ENCODE measurements around the gene SVBP. TPM values are rescaled to one million over a fixed set of nuclear protein-coding genes. Genes with fewer than 3 reads are reported as not detected.

The SVBP gene
- total and polyA plus RNA-seq, 4 donors: 3.4 to 21.8 (median 15.0) TPM

- no peaks in the 10 kb centered on the region for H3K27me3 ChIP-seq (ENCODE audit: control insufficient read depth in 4 of 4, insufficient read depth in 4 of 4, low read length in 3 of 4)
- H3K36me3 ChIP-seq (ENCODE audit: control insufficient read depth in 4 of 4, insufficient read depth in 3 of 4, low read depth in 1 of 4, low read length in 3 of 4): peaks cover 2 to 18% (median 15%) of the 10 kb centered on the region in 4 donors
- TF ChIP-seq EGR1 (IDR thresholded peaks at IDR 0.05; ENCODE audit: low read depth in 2 of 2) (no peak), FOXA2 (IDR thresholded peaks at IDR 0.05) (no peak), RAD21 (IDR thresholded peaks at IDR 0.05) (no peak), HNF4G (IDR thresholded peaks at IDR 0.05) (no peak), TAF1 (conservative IDR thresholded peaks at IDR 0.05) (no peak), RXRA (IDR thresholded peaks at IDR 0.05) (no peak), SP1 (IDR thresholded peaks at IDR 0.05) (no peak), HNF4A (conservative IDR thresholded peaks at IDR 0.05) (no peak), JUND (IDR thresholded peaks at IDR 0.05) (no peak), YY1 (IDR thresholded peaks at IDR 0.05) (no peak), CTCF (IDR thresholded peaks at IDR 0.05; ENCODE audit: low read depth, low read length, missing input control) (no peak), ATF3 (IDR thresholded peaks at IDR 0.05) (no peak)
- TF ChIP-seq, protein P1, sequence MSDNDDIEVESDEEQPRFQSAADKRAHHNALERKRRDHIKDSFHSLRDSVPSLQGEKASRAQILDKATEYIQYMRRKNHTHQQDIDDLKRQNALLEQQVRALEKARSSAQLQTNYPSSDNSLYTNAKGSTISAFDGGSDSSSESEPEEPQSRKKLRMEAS (IDR thresholded peaks at IDR 0.05): no peak
- TF ChIP-seq, protein P2, sequence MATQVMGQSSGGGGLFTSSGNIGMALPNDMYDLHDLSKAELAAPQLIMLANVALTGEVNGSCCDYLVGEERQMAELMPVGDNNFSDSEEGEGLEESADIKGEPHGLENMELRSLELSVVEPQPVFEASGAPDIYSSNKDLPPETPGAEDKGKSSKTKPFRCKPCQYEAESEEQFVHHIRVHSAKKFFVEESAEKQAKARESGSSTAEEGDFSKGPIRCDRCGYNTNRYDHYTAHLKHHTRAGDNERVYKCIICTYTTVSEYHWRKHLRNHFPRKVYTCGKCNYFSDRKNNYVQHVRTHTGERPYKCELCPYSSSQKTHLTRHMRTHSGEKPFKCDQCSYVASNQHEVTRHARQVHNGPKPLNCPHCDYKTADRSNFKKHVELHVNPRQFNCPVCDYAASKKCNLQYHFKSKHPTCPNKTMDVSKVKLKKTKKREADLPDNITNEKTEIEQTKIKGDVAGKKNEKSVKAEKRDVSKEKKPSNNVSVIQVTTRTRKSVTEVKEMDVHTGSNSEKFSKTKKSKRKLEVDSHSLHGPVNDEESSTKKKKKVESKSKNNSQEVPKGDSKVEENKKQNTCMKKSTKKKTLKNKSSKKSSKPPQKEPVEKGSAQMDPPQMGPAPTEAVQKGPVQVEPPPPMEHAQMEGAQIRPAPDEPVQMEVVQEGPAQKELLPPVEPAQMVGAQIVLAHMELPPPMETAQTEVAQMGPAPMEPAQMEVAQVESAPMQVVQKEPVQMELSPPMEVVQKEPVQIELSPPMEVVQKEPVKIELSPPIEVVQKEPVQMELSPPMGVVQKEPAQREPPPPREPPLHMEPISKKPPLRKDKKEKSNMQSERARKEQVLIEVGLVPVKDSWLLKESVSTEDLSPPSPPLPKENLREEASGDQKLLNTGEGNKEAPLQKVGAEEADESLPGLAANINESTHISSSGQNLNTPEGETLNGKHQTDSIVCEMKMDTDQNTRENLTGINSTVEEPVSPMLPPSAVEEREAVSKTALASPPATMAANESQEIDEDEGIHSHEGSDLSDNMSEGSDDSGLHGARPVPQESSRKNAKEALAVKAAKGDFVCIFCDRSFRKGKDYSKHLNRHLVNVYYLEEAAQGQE (IDR thresholded peaks at IDR 0.05): no peak
- H3K9ac ChIP-seq (ENCODE audit: low read depth in 1 of 2, low read length in 2 of 2): peak overlapping the region in 1 of 2 donors; percentile 21
- H3K4me1 ChIP-seq (ENCODE audit: control insufficient read depth in 4 of 4, insufficient read depth in 4 of 4, low read length in 3 of 4): peaks cover 0 to 20% (median 17%) of the 10 kb centered on the region in 4 donors
- no peak for DNase-seq (ENCODE audit: low spot score)
- peak overlapping the region; percentile 66 to 82 (median 71) for H3K4me3 ChIP-seq (ENCODE audit: low read depth in 1 of 3, low read length in 3 of 3)
- H3K27ac ChIP-seq (ENCODE audit: low read depth in 1 of 2, low read length in 2 of 2): no peak overlapping the region
- no peaks in the 10 kb centered on the region for H3K9me3 ChIP-seq (ENCODE audit: control insufficient read depth in 4 of 4, low read length in 3 of 4)
- WGBS: 10% methylated on average over 10 of the region's 10 CpGs
Measured at GRCh38 chr1:42845866-42846256, 28.7 kb upstream of the SVBP start.

- Histone ChIP-seq H3K4me3 (ENCODE audit: low read depth in 1 of 3, low read length in 3 of 3) (no peak overlapping the region), H3K27me3 (ENCODE audit: control insufficient read depth in 4 of 4, insufficient read depth in 4 of 4, low read length in 3 of 4) (no peaks in the 10 kb centered on the region)
- WGBS: 66% methylated on average over 1 of the region's 1 CpG
Measured at GRCh38 chr1:42845193-42845592, 28.0 kb upstream of the SVBP start.

More at GRCh38 chr1:42845193-42845592, 28.0 kb upstream of the SVBP start:
- H3K9ac ChIP-seq (ENCODE audit: low read depth in 1 of 2, low read length in 2 of 2): no peak overlapping the region
- no peak for DNase-seq (ENCODE audit: low spot score)
- no peak for TF ChIP-seq SP1 (IDR thresholded peaks at IDR 0.05)
- TF ChIP-seq RAD21 (IDR thresholded peaks at IDR 0.05): no peak
- TF ChIP-seq FOXA1 (IDR thresholded peaks at IDR 0.05): no peak
- no peak for TF ChIP-seq NR2F2 (IDR thresholded peaks at IDR 0.05)
- TF ChIP-seq HNF4G (IDR thresholded peaks at IDR 0.05): no peak
- no peak for TF ChIP-seq EGR1 (IDR thresholded peaks at IDR 0.05; ENCODE audit: low read depth in 2 of 2)
- TF ChIP-seq ZBTB33 (IDR thresholded peaks at IDR 0.05): no peak
- no peak for TF ChIP-seq ATF3 (IDR thresholded peaks at IDR 0.05)
- TF ChIP-seq FOXA2 (IDR thresholded peaks at IDR 0.05): no peak
- TF ChIP-seq GABPA (IDR thresholded peaks at IDR 0.05 in 1 of 2, conservative IDR thresholded peaks at IDR 0.05 in 1 of 2): no peak
- no peak for TF ChIP-seq TAF1 (conservative IDR thresholded peaks at IDR 0.05)
- TF ChIP-seq RXRA (IDR thresholded peaks at IDR 0.05): no peak
- H3K27ac ChIP-seq (ENCODE audit: low read depth in 1 of 2, low read length in 2 of 2): no peak overlapping the region
- H3K4me1 ChIP-seq (ENCODE audit: control insufficient read depth in 4 of 4, insufficient read depth in 4 of 4, low read length in 3 of 4): peaks cover 0 to 20% (median 17%) of the 10 kb centered on the region in 4 donors
- H3K36me3 ChIP-seq (ENCODE audit: control insufficient read depth in 4 of 4, insufficient read depth in 3 of 4, low read depth in 1 of 4, low read length in 3 of 4): peaks cover 1 to 15% (median 11%) of the 10 kb centered on the region in 4 donors
- H3K9me3 ChIP-seq (ENCODE audit: control insufficient read depth in 4 of 4, low read length in 3 of 4): no peaks in the 10 kb centered on the region
